Small intestine (tissue), 7 donors: ENCODE data around the gene SPAG9. TPM values are rescaled to one million over a fixed set of nuclear protein-coding genes. Genes with fewer than 3 reads are reported as not detected.

ENCODE experiments used
- DNase-seq, 2 donors: peaks; one replicate each; pipeline versions ENCODE4 v3.0.0 to v3.0.0-alpha.2; 2013
- FAIRE-seq: peaks from 2 replicates; lab custom pipeline; 2012; peaks lifted over from hg19 to GRCh38; lab: Jason Lieb, UNC
- H3K27ac ChIP-seq, 3 donors: one replicate each; pipeline ENCODE4 v1.5.1; 2013; ENCODE audit warnings: low read length in 2 of 3, mild to moderate bottlenecking in 2 of 3, control low read depth in 1 of 3, inconsistent platforms in 1 of 3, low read depth in 1 of 3, moderate library complexity in 1 of 3
- H3K27me3 ChIP-seq, 3 donors: one replicate each; pipeline ENCODE4 v1.6.1; 2013; ENCODE audit warnings: low read length in 3 of 3, inconsistent platforms in 1 of 3; ENCODE audit not compliant: control insufficient read depth in 3 of 3, insufficient read depth in 3 of 3
- H3K36me3 ChIP-seq, 3 donors: one replicate each; pipeline ENCODE4 v1.6.1; 2013; ENCODE audit warnings: low read length in 3 of 3, inconsistent platforms in 1 of 3, low read depth in 1 of 3, mild to moderate bottlenecking in 1 of 3, moderate library complexity in 1 of 3; ENCODE audit not compliant: control insufficient read depth in 3 of 3, insufficient read depth in 2 of 3
- H3K4me1 ChIP-seq, 3 donors: one replicate each; pipeline ENCODE4 v1.6.1; 2013; ENCODE audit warnings: low read length in 2 of 3, inconsistent platforms in 1 of 3, low read depth in 1 of 3, mild to moderate bottlenecking in 1 of 3, moderate library complexity in 1 of 3; ENCODE audit not compliant: control insufficient read depth in 3 of 3, insufficient read depth in 2 of 3
- H3K4me3 ChIP-seq, 3 donors: one replicate each; pipeline ENCODE4 v1.5.1; 2013; ENCODE audit warnings: low read length in 3 of 3, control low read depth in 1 of 3, inconsistent platforms in 1 of 3, low read depth in 1 of 3, mild to moderate bottlenecking in 1 of 3, moderate library complexity in 1 of 3
- H3K9me3 ChIP-seq, 2 donors: one replicate each; pipeline ENCODE4 v1.6.1; 2013; ENCODE audit warnings: low read depth in 1 of 2, low read length in 1 of 2; ENCODE audit not compliant: control insufficient read depth in 2 of 2, insufficient read depth in 1 of 2
- WGBS, 3 donors: extraction: QIAGEN DNeasy Blood & Tissue Kit; methylation state at CpG; one replicate each; pipeline ENCODE4 v1.1.7; 2013; 5-methylcytosine and 5-hydroxymethylcytosine counted together
- polyA plus RNA-seq, 4 donors: library from polyadenylated mRNA; stranded (reverse) in 3 of 4; unstranded in 1 of 4; fragments of 200-250 nt in 3 of 4; fragments of 120-200 nt in 1 of 4; gene quantifications; one replicate each; pipeline versions ENCODE4 v1.2.1 to v1.2.3, GENCODE V29; 2013
- donor health status: healthy with polysubstance abuse.
- donor health status: control.
- donor health status: control.
- donor health status: Bipolar disorder and iron deficiency.
- donor health status: healthy.

SPAG9 gene
- polyA plus RNA-seq, 4 donors = 14.1 to 65.9 (median 18.5) TPM

- WGBS, 3 donors = 81 to 94% (median 90%) methylated on average over 4 of the region's 4 CpGs
- no peak for FAIRE-seq
Measured at GRCh38 chr17:51032850-51033249, 87.8 kb downstream of the SPAG9 start.

GRCh38 chr17:51029568-51030463 lies 90.9 kb downstream of the SPAG9 start:
- FAIRE-seq (no peak), DNase-seq (peak; percentile 54 to 65)
- Histone ChIP-seq H3K4me3 (no peak overlapping the region), H3K36me3 (peaks cover 2 to 16% (median 4%) of the 10 kb centered on the region in 3 donors), H3K27me3 (no peaks in the 10 kb centered on the region), H3K4me1 (no peaks in the 10 kb centered on the region), H3K9me3 (no peaks in the 10 kb centered on the region), H3K27ac (peak overlapping the region in 1 of 3 donors; percentile 70)
- WGBS, 3 donors = 24 to 27% (median 27%) methylated on average over 3 of the region's 3 CpGs

More at GRCh38 chr17:51032850-51033249, 87.8 kb downstream of the SPAG9 start:
- DNase-seq = no peak
- Histone ChIP-seq H3K4me3 (no peak overlapping the region), H3K9me3 (no peaks in the 10 kb centered on the region), H3K27me3 (no peaks in the 10 kb centered on the region), H3K27ac (no peak overlapping the region), H3K4me1 (no peaks in the 10 kb centered on the region), H3K36me3 (peaks cover 3 to 22% (median 4%) of the 10 kb centered on the region in 3 donors)

GRCh38 chr17:51029142-51029541 lies 91.5 kb downstream of the SPAG9 start:
- Histone ChIP-seq H3K27me3 (no peaks in the 10 kb centered on the region), H3K36me3 (peaks cover 2 to 20% (median 4%) of the 10 kb centered on the region in 3 donors), H3K4me3 (no peak overlapping the region), H3K9me3 (no peaks in the 10 kb centered on the region), H3K27ac (peak overlapping the region in 1 of 3 donors; percentile 70), H3K4me1 (no peaks in the 10 kb centered on the region)
- DNase-seq = no peak
- WGBS, 3 donors = 81 to 91% (median 81%) methylated on average over 1 of the region's 1 CpG
- no peak for FAIRE-seq

- DNase-seq = no peak
- WGBS, 3 donors = 94 to 100% (median 97%) methylated on average over 1 of the region's 1 CpG
- Histone ChIP-seq H3K27me3 (no peaks in the 10 kb centered on the region), H3K36me3 (peaks cover 2 to 26% (median 4%) of the 10 kb centered on the region in 3 donors), H3K4me1 (no peaks in the 10 kb centered on the region), H3K9me3 (no peaks in the 10 kb centered on the region), H3K4me3 (no peak overlapping the region), H3K27ac (no peak overlapping the region)
- FAIRE-seq = no peak
Measured at GRCh38 chr17:51028176-51028863, 92.3 kb downstream of the SPAG9 start.

- no peak for DNase-seq
- H3K4me3 ChIP-seq = no peak overlapping the region
- 93 to 98% (median 97%) methylated on average over 6 of the region's 6 CpGs for WGBS, 3 donors
- H3K27me3 ChIP-seq = no peaks in the 10 kb centered on the region
- no peaks in the 10 kb centered on the region for H3K9me3 ChIP-seq
- no peaks in the 10 kb centered on the region for H3K4me1 ChIP-seq
- H3K27ac ChIP-seq = no peak overlapping the region
- peaks cover 9 to 32% (median 13%) of the 10 kb centered on the region in 3 donors for H3K36me3 ChIP-seq
- no peak for FAIRE-seq
Measured at GRCh38 chr17:51018541-51018940, 102.1 kb downstream of the SPAG9 start.

- FAIRE-seq (no peak), DNase-seq (no peak)
- no peaks in the 10 kb centered on the region for H3K9me3 ChIP-seq
- 93 to 96% (median 95%) methylated on average over 2 of the region's 2 CpGs for WGBS, 3 donors
- no peak overlapping the region for H3K27ac ChIP-seq
- H3K4me1 ChIP-seq = no peaks in the 10 kb centered on the region
- H3K4me3 ChIP-seq = no peak overlapping the region
- no peaks in the 10 kb centered on the region for H3K27me3 ChIP-seq
- peaks cover 11 to 38% (median 13%) of the 10 kb centered on the region in 3 donors for H3K36me3 ChIP-seq
Measured at GRCh38 chr17:51017270-51017669, 103.4 kb downstream of the SPAG9 start.

- no peaks in the 10 kb centered on the region for H3K9me3 ChIP-seq
- H3K4me3 ChIP-seq = no peak overlapping the region
- no peaks in the 10 kb centered on the region for H3K4me1 ChIP-seq
- peaks cover 11 to 38% (median 13%) of the 10 kb centered on the region in 3 donors for H3K36me3 ChIP-seq
- DNase-seq (no peak), FAIRE-seq (no peak)
- H3K27ac ChIP-seq = no peak overlapping the region
- H3K27me3 ChIP-seq = no peaks in the 10 kb centered on the region
- 87 to 90% (median 90%) methylated on average over 1 of the region's 1 CpG for WGBS, 3 donors
Measured at GRCh38 chr17:51016099-51016498, 104.6 kb downstream of the SPAG9 start.

- no peaks in the 10 kb centered on the region for H3K4me1 ChIP-seq
- FAIRE-seq = no peak
- H3K4me3 ChIP-seq = no peak overlapping the region
- H3K36me3 ChIP-seq = peaks cover 11 to 37% (median 15%) of the 10 kb centered on the region in 3 donors
- H3K9me3 ChIP-seq = no peaks in the 10 kb centered on the region
- no peaks in the 10 kb centered on the region for H3K27me3 ChIP-seq
- no peak overlapping the region for H3K27ac ChIP-seq
- DNase-seq = no peak
- 60 to 88% (median 83%) methylated on average over 1 of the region's 1 CpG for WGBS, 3 donors
Measured at GRCh38 chr17:51015145-51015558, 105.5 kb downstream of the SPAG9 start.
